HG02884 (cell line): Measurements from ENCODE around the gene VDAC1.

Experiments used
- ATAC-seq: cut with Tn5 transposase; IDR thresholded peaks from one replicate; pipeline ENCODE4 v1.9.1; 2021; ENCODE audit warnings: mild to moderate bottlenecking, moderate library complexity; ENCODE audit not compliant: unreplicated experiment

Gene VDAC1

GRCh38 chr5:134025786-134026185, 21.0 kb upstream of the VDAC1 start:
- no peak for ATAC-seq

GRCh38 chr5:134024811-134025210, 20.0 kb upstream of the VDAC1 start:
- ATAC-seq = no peak

GRCh38 chr5:134022333-134022732, 17.6 kb upstream of the VDAC1 start:
- no peak for ATAC-seq

GRCh38 chr5:134020188-134020587, 15.4 kb upstream of the VDAC1 start:
- ATAC-seq = no peak

DNA sequence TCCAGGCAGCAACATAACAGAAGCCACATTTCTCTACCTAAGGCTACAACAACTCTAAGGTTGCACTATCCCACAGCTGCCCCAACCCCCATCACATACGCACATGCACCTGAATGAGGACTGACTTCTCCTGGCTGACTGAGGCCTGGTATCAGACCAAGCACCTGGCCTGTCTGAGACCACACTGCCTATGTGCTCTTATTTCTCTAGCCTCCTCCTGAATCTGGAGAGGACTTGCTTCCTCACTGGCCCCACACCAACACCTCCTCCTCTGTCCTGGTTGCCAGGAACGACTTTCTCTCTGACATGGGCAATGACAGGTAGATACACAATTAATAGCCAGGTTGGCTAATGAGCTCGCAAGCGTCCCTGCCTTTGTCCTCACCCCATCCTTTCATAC, 14.9 kb upstream of the VDAC1 start:
- no peak for ATAC-seq

DNA sequence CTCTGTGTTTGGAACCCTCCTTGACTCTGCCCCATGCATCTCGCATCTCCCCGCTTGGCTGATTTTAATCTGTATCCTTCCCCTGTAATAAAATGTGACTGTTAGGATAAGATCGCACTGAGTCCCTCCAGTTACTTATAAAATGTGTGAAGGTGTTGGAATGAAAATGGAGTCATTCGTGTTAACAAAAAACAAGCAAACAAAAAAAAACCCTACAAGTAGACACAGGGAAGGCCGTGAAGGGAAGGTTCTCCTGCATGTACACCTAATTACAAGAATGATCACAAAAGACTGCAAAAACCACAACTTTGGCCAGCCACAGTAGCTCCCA, 14.2 kb upstream of the VDAC1 start:
- ATAC-seq = no peak

- ATAC-seq = no peak
Observed at GRCh38 chr5:134018154-134018985, 13.6 kb upstream of the VDAC1 start.

GRCh38 chr5:134008266-134008749, 3.5 kb upstream of the VDAC1 start:
- no peak for ATAC-seq

DNA sequence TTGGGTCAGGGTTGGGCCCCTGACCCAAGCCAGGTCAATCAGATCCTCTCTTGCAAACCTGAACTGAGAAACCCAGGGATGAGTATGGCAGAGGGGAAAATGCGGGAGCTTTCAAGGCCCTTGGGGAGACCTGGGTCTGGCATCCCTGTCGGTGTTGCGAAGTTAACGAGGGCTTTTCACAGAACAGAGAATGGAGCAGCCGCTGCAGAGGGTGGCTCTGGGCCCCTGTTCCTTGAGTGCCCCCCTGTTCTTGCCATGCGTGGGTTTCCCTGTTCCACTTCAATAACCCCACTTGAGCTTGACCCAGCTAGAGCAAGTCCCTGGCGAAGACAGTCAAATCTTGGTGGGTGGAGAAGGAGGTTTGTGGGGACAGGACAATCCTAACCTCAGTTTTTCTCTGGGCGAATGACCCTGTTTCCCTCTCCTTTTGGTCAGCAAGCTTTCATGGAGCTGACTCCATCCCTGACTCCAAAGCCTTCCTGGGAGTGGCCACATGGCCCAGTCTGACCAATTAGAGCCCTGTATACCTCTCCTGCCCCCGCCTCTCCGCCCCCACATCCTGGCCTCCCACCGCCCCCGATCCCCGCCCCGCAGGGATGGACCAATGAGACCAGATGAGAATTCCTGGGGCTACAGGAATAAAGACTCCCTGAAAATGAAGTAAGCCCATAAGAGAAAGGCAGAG, 2.9 kb upstream of the VDAC1 start:
- ATAC-seq = no peak

DNA sequence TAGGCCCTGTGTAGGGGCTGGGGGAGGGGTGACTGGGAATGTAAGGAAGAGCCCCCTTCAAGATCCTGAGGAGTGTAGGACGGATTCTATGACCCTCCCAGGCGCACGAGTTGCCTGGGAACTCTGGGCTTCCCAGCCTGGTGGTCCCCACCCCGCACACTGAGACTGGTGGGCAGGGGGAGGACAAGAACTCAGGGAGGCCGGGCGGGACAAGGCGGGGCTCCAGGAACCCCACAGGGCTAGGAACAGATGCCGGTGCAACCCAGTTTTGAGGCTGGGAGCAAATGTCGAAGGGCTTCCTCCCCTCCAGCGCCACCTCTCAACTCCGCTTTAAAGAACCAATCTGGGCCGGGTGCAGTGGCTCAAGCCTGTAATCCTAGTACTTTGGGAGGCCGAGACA, 1.3 kb upstream of the VDAC1 start:
- ATAC-seq = no peak

DNA sequence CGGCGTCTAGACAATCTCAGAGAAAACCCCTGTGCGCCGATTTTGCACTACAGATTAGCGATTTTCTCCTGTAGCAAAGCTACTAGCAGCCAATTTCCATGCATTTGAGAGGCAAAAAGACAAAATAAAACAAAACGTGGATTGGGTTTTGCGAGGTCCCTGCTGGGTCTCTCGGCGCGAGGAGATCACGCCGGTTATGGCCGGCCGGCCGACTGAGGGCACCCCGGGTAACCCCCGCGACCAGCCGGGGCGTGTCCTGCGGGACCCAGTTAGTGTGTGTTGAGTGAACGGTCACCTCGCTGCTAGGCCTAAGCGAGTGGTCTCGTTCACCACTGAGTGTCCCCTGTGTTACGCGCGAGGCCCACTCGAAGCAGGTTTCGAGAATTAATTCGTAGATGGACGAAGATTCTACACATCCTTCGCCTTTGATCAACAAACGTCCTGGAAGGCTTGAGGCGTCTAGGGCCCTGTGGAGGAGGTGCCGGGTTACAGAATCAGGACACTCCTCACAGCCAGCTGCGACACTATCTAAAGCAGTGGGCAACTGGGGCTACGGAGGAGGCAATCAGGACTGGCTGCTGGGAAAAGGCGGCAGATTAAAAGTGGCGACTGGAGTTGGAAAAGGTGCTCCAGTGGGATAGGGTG, 764 bp upstream of the VDAC1 start:
- ATAC-seq = no peak

GRCh38 chr5:134003817-134004625, 754 bp downstream of the VDAC1 start:
- peak; percentile 31 for ATAC-seq

DNA sequence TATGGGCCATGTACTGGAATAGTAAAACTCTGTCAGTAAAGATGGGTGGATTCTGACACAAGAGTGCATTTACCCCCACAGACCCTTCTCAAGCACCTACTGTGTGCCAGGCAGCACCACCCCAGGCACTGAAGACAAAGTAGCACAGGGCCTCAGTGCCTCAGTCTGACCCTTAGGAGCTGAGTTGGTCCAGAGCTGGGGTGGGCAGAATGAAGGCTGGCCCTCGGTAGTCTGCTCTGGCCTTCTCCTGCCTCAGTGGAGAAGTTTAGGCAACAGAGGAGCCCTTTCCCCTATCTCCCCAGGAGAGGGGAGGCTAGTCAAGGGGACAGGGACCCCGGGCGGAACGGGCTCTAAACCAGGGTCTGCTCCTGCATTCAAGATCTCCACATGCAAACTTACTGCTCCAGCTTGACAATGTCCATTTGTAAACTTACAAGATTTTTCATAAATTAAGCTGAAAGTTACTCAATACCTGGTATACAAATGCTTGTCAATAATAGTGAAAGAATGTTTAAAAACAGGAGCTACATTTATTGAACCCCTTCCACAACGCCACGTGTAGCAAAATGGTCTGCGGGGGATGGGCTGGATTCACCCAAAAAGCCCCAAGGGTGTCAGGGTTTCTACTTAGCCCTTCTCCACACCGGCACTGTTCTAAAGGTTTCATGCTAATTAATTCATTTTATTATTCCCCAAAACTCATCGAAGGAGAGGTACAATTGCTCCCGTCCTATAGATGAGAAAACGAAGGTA, 1.5 kb downstream of the VDAC1 start:
- ATAC-seq = no peak

- no peak for ATAC-seq
Observed at GRCh38 chr5:134001938-134002731, 2.6 kb downstream of the VDAC1 start.

DNA sequence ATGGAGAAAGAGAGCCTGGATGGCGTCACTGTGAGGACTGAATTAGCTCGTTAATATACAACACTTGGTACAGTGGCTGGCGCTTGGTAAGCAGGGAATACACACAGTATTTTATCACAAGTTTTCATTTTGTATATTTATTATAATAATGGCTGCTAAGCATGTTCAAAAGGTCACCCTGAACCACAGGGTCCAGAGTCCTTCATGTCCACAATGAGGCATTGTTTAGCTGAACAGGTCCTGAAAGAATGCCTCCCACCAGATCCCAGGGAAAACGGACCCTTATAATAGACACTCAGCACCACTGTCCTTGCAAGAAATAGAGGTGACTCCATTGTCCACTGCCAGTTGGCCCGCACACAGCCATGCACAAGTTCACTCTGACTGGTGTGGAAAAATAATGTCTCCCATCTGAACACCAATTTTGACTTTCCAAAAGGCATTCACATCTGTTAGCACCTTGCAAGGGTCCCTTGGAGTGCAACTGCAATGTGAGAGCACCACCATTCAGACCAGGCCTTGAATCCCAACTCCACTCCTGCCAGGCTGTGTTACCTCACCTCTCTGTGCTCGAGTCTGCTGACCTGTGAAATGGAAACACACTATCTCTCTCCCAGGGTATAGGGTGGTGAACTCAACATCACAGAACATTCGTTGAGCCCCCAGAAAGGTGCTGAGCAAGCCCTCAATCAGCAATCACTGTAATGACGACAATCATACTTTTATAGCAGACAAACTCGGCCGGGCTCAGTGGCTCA, 3.9 kb downstream of the VDAC1 start:
- ATAC-seq = no peak

DNA sequence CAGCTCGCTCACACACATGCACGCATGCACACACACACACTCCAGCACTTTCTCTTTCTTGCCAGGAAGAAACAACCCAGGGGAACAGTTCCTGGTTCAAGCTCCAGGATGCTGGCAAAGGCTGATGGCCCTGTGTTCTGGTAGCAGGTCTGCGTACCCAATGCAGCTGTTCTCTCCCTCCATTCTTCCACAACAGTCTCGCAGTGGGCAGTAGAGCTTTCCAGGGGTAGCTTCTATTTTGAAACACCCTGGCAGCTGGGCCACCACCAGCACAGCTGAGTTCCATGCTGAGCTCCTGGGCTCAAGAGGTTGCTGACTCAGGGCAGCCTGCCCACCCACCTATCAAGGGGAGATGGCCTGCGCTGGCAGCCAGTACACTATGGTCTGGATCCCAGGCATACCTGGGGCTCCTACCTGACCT, 4.7 kb downstream of the VDAC1 start:
- ATAC-seq = no peak

GRCh38 chr5:133998807-133999206, 6.0 kb downstream of the VDAC1 start:
- no peak for ATAC-seq

GRCh38 chr5:133998042-133998441, 6.7 kb downstream of the VDAC1 start:
- no peak for ATAC-seq
